Measurements from ENCODE around the gene TBCK. TPM values are rescaled to one million over a fixed set of nuclear protein-coding genes. Genes with fewer than 3 reads are reported as not detected.

TBCK gene
- total and polyA plus RNA-seq, 3 donors from 2014 or later, result 17.7 to 67.1 (median 66.3) TPM

GRCh38 chr4:106002994-106003393, 313.0 kb downstream of the TBCK start:
- no peaks in the 10 kb centered on the region for H3K4me1 ChIP-seq
- no peaks in the 10 kb centered on the region for H3K9me3 ChIP-seq
- no peak for TF ChIP-seq CTCF (IDR thresholded peaks at IDR 0.05)
- TF ChIP-seq POLR2A (IDR thresholded peaks at IDR 0.05), result no peak
- no peak for DNase-seq
- no peak overlapping the region for H3K27ac ChIP-seq
- 68 to 69% methylated on average over 2 of the region's 2 CpGs for WGBS, 2 donors
- intact Hi-C loops (cut with DNase I; ENCODE audit: low total_unique reads), result no loop called here
- no peak overlapping the region for H3K4me3 ChIP-seq
- no peaks in the 10 kb centered on the region for H3K27me3 ChIP-seq
- no peaks in the 10 kb centered on the region for H3K36me3 ChIP-seq (ENCODE audit: low read depth, missing control alignments)

GRCh38 chr4:105998171-105999063, 317.6 kb downstream of the TBCK start:
- WGBS, 2 donors, result 57 to 63% methylated on average over 7 of the region's 7 CpGs
- intact Hi-C loops (cut with DNase I; ENCODE audit: low total_unique reads), result no loop called here
- DNase-seq, result no peak
- H3K27ac ChIP-seq, result no peak overlapping the region
- TF ChIP-seq POLR2A (IDR thresholded peaks at IDR 0.05), result no peak
- no peak for TF ChIP-seq CTCF (IDR thresholded peaks at IDR 0.05)
- no peaks in the 10 kb centered on the region for H3K4me1 ChIP-seq
- no peaks in the 10 kb centered on the region for H3K36me3 ChIP-seq (ENCODE audit: low read depth, missing control alignments)
- H3K27me3 ChIP-seq, result no peaks in the 10 kb centered on the region
- H3K4me3 ChIP-seq, result no peak overlapping the region
- no peaks in the 10 kb centered on the region for H3K9me3 ChIP-seq

GRCh38 chr4:105996845-105997244, 319.2 kb downstream of the TBCK start:
- no peak for TF ChIP-seq CTCF (IDR thresholded peaks at IDR 0.05)
- no peak for TF ChIP-seq POLR2A (IDR thresholded peaks at IDR 0.05)
- DNase-seq, result no peak
- intact Hi-C loops (cut with DNase I; ENCODE audit: low total_unique reads), result no loop called here
- H3K9me3 ChIP-seq, result no peaks in the 10 kb centered on the region
- no peak overlapping the region for H3K27ac ChIP-seq
- H3K4me1 ChIP-seq, result no peaks in the 10 kb centered on the region
- no peak overlapping the region for H3K4me3 ChIP-seq
- H3K27me3 ChIP-seq, result no peaks in the 10 kb centered on the region
- no peaks in the 10 kb centered on the region for H3K36me3 ChIP-seq (ENCODE audit: low read depth, missing control alignments)
- 89 to 92% methylated on average over 6 to 7 of the region's 7 CpGs for WGBS, 2 donors

GRCh38 chr4:105994841-105995501, 321.0 kb downstream of the TBCK start:
- Histone ChIP-seq H3K36me3 (ENCODE audit: low read depth, missing control alignments) (no peaks in the 10 kb centered on the region), H3K4me1 (no peaks in the 10 kb centered on the region), H3K4me3 (no peak overlapping the region), H3K27me3 (no peaks in the 10 kb centered on the region), H3K9me3 (no peaks in the 10 kb centered on the region), H3K27ac (no peak overlapping the region)
- 80 to 98% methylated on average over 5 of the region's 5 CpGs for WGBS, 2 donors
- TF ChIP-seq POLR2A (IDR thresholded peaks at IDR 0.05), result no peak
- TF ChIP-seq CTCF (IDR thresholded peaks at IDR 0.05), result no peak
- no peak for DNase-seq
- intact Hi-C loops (cut with DNase I; ENCODE audit: low total_unique reads), result no loop called here
